Endodermal cell (in vitro differentiated cells): ENCODE measurements around the gene MAP2K5. TPM values are rescaled to one million over a fixed set of nuclear protein-coding genes. Genes with fewer than 3 reads are reported as not detected.

Experiments
- DNase-seq: peaks from one replicate; pipeline ENCODE4 v3.0.0-alpha.2; 2017
- H3K27ac ChIP-seq: 2 replicates; pipeline ENCODE4 v1.5.1; 2013; ENCODE audit warnings: mild to moderate bottlenecking, low read depth, low read length, moderate library complexity
- H3K27me3 ChIP-seq: 2 replicates; pipeline ENCODE4 v1.6.1; 2013; ENCODE audit warnings: mild to moderate bottlenecking, low read length, moderate library complexity; ENCODE audit not compliant: insufficient read depth, control insufficient read depth, poor library complexity, severe bottlenecking
- H3K36me3 ChIP-seq: 2 replicates; pipeline ENCODE4 v1.7.0; 2013; ENCODE audit warnings: mild to moderate bottlenecking, low read length, moderate library complexity; ENCODE audit not compliant: control insufficient read depth, insufficient read depth
- H3K4me1 ChIP-seq: one replicate; pipeline ENCODE4 v1.7.0; 2013; ENCODE audit warnings: low read length; ENCODE audit not compliant: control insufficient read depth, insufficient read depth
- H3K4me3 ChIP-seq: 2 replicates; pipeline ENCODE4 v1.5.1; 2013; ENCODE audit warnings: mild to moderate bottlenecking, low read length, moderate library complexity
- H3K9ac ChIP-seq: 2 replicates; pipeline ENCODE4 v1.6.1; 2013; ENCODE audit warnings: mild to moderate bottlenecking, low read length, moderate library complexity; ENCODE audit not compliant: poor library complexity, severe bottlenecking; ENCODE audit errors: extremely low read depth
- H3K9me3 ChIP-seq: 2 replicates; pipeline ENCODE4 v1.6.1; 2013; ENCODE audit warnings: mild to moderate bottlenecking, low read length, moderate library complexity; ENCODE audit not compliant: control insufficient read depth
- H3K27ac Mint-ChIP-seq: 2 replicates; pipeline ENCODE4 v1.8.0; 2020; ENCODE audit warnings: mixed read lengths
- H3K27me3 Mint-ChIP-seq: 2 replicates; pipeline ENCODE4 v1.8.0; 2021; ENCODE audit warnings: mild to moderate bottlenecking, mixed read lengths; ENCODE audit not compliant: insufficient read depth
- H3K36me3 Mint-ChIP-seq: 2 replicates; pipeline ENCODE4 v1.8.0; 2020; ENCODE audit warnings: low read depth, mixed read lengths
- H3K4me1 Mint-ChIP-seq: 2 replicates; pipeline ENCODE4 v1.8.0; 2020; ENCODE audit warnings: mixed read lengths
- H3K4me3 Mint-ChIP-seq: 2 replicates; pipeline ENCODE4 v1.8.0; 2020; ENCODE audit warnings: mild to moderate bottlenecking, moderate library complexity, mixed read lengths
- H3K9me3 Mint-ChIP-seq: 2 replicates; pipeline ENCODE4 v1.8.0; 2020; ENCODE audit warnings: mild to moderate bottlenecking, mixed read lengths
- CTCF ChIP-seq: fragments of 200-600 bp; sonication (generic); conservative IDR thresholded peaks from 2 replicates; pipeline ENCODE4 v1.5.0; 2021; ENCODE audit warnings: antibody characterized with exemption, mild to moderate bottlenecking
- WGBS, 2 experiments: methylation state at CpG; one replicate each; pipeline versions ENCODE4 v1.1.5 to v1.1.7; 2013; ENCODE audit warnings: missing lambda C conversion rate in 2 of 2, mixed read lengths in 1 of 2; ENCODE audit not compliant: insufficient coverage in 1 of 2, insufficient read length in 1 of 2; 5-methylcytosine and 5-hydroxymethylcytosine counted together
- total RNA-seq, 2 donors: library from RNA; stranded (reverse); fragmentation: NEBNext Ultra II Directional in 1 of 2; extraction: Animal tissue kit (Norgen Biotek cat#: 25700) in 1 of 2; gene quantifications; 2 replicates in 1 of 2; 3 replicates in 1 of 2; pipeline ENCODE4 v1.2.1, GENCODE V29; 2021

Gene MAP2K5
- total RNA-seq, 2 donors from 2014 or later = 17.1 to 26.7 TPM

- Mint-ChIP-seq H3K27me3 (no peaks in the 10 kb centered on the region), H3K36me3 (peaks cover 6% of the 10 kb centered on the region), H3K9me3 (peaks cover 3% of the 10 kb centered on the region), H3K27ac (no peak overlapping the region), H3K4me1 (peaks cover 18% of the 10 kb centered on the region), H3K4me3 (peak overlapping the region; percentile 76)
- peak overlapping the region; percentile 67 for H3K9ac ChIP-seq
- H3K4me1 ChIP-seq = peaks cover 5% of the 10 kb centered on the region
- no peaks in the 10 kb centered on the region for H3K9me3 ChIP-seq
- 22 to 33% methylated on average over 17 to 23 of the region's 23 CpGs for WGBS, 2 experiments
- H3K4me3 ChIP-seq = peak overlapping the region; percentile 90
- peak overlapping the region; percentile 66 for H3K27ac ChIP-seq
- H3K36me3 ChIP-seq = peaks cover 2% of the 10 kb centered on the region
- no peak for TF ChIP-seq CTCF
- no peaks in the 10 kb centered on the region for H3K27me3 ChIP-seq
- no peak for DNase-seq
Observed at GRCh38 chr15:67521783-67522568, 20.5 kb upstream of the MAP2K5 start.

- Mint-ChIP-seq H3K4me1 (peaks cover 18% of the 10 kb centered on the region), H3K4me3 (peak overlapping the region; percentile 76), H3K36me3 (peaks cover 4% of the 10 kb centered on the region), H3K27ac (no peak overlapping the region), H3K27me3 (no peaks in the 10 kb centered on the region), H3K9me3 (peaks cover 3% of the 10 kb centered on the region)
- Histone ChIP-seq H3K9ac (no peak overlapping the region), H3K27me3 (peaks cover 4% of the 10 kb centered on the region), H3K36me3 (peaks cover 3% of the 10 kb centered on the region), H3K27ac (no peak overlapping the region), H3K9me3 (no peaks in the 10 kb centered on the region), H3K4me1 (peaks cover 5% of the 10 kb centered on the region), H3K4me3 (peak overlapping the region; percentile 90)
- TF ChIP-seq CTCF = no peak
- WGBS, 2 experiments = 60% methylated on average over 1 of the region's 1 CpG; no CpG with 5 or more reads in 1 of the 2 experiments
- no peak for DNase-seq
Observed at GRCh38 chr15:67523330-67523729, 19.2 kb upstream of the MAP2K5 start.

GRCh38 chr15:67524235-67524634, 18.3 kb upstream of the MAP2K5 start:
- Histone ChIP-seq H3K27ac (no peak overlapping the region), H3K27me3 (peaks cover 4% of the 10 kb centered on the region), H3K36me3 (peaks cover 3% of the 10 kb centered on the region), H3K4me1 (peaks cover 5% of the 10 kb centered on the region), H3K9me3 (no peaks in the 10 kb centered on the region), H3K4me3 (no peak overlapping the region), H3K9ac (no peak overlapping the region)
- no peaks in the 10 kb centered on the region for H3K9me3 Mint-ChIP-seq
- no peak for DNase-seq
- no peak overlapping the region for H3K27ac Mint-ChIP-seq
- no peaks in the 10 kb centered on the region for H3K36me3 Mint-ChIP-seq
- TF ChIP-seq CTCF = no peak
- H3K4me3 Mint-ChIP-seq = no peak overlapping the region
- H3K4me1 Mint-ChIP-seq = peaks cover 18% of the 10 kb centered on the region
- no peaks in the 10 kb centered on the region for H3K27me3 Mint-ChIP-seq
